Measurements from ENCODE around the gene NDUFB10.

NDUFB10 gene

DNA sequence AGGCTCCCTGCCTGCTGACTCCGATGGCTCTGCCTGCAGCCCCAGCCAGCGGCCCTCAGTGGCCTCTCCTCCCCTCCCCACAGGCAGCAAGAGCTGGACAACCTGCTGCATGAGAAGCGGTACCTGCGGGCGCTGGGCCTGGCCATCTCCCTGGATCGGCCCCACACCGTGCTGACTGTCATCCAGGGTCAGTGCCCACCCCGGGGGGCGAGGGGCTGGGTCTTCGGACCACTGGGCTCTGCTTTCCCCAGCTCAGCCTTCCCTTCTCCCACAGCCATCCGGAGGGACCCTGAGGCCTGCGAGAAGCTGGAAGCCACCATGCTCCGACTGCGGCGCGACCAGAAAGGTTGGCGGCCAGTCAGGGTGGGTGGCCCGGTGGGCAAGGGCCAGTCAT lies 18.5 kb downstream of the NDUFB10 start:
- H3K4me1 ChIP-seq (ENCODE audit: control insufficient read depth, low read length), result peaks cover 16% of the 10 kb centered on the region
- H3K79me2 ChIP-seq (ENCODE audit: control insufficient read depth, low read length), result peaks cover 18% of the 10 kb centered on the region
- H3K27me3 ChIP-seq (ENCODE audit: control insufficient read depth, low read length), result peaks cover 29% of the 10 kb centered on the region
- no peak for TF ChIP-seq EZH2phosphoT487 (IDR thresholded peaks at IDR 0.05; ENCODE audit: borderline replicate concordance, low read length)
- TF ChIP-seq, protein P1, sequence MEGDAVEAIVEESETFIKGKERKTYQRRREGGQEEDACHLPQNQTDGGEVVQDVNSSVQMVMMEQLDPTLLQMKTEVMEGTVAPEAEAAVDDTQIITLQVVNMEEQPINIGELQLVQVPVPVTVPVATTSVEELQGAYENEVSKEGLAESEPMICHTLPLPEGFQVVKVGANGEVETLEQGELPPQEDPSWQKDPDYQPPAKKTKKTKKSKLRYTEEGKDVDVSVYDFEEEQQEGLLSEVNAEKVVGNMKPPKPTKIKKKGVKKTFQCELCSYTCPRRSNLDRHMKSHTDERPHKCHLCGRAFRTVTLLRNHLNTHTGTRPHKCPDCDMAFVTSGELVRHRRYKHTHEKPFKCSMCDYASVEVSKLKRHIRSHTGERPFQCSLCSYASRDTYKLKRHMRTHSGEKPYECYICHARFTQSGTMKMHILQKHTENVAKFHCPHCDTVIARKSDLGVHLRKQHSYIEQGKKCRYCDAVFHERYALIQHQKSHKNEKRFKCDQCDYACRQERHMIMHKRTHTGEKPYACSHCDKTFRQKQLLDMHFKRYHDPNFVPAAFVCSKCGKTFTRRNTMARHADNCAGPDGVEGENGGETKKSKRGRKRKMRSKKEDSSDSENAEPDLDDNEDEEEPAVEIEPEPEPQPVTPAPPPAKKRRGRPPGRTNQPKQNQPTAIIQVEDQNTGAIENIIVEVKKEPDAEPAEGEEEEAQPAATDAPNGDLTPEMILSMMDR (IDR thresholded peaks at IDR 0.05; ENCODE audit: low read depth, low read length, poor library complexity, severe bottlenecking), result no peak
- no peak overlapping the region for H3K27ac ChIP-seq (ENCODE audit: low read depth, low read length)
- H4K20me1 ChIP-seq (ENCODE audit: control insufficient read depth, insufficient read depth, low read depth, low read length), result no peaks in the 10 kb centered on the region
- H3K36me3 ChIP-seq (ENCODE audit: control insufficient read depth, low read length), result peaks cover 54% of the 10 kb centered on the region
- H3K4me2 ChIP-seq (ENCODE audit: low read length), result no peak overlapping the region
- H3K4me3 ChIP-seq (ENCODE audit: low read length), result no peak overlapping the region
- no peaks in the 10 kb centered on the region for H3K9me2 ChIP-seq (replicated peaks; ENCODE audit: control insufficient read depth, low read length)
- H3F3A ChIP-seq (ENCODE audit: control insufficient read depth, insufficient read depth), result peaks cover 8% of the 10 kb centered on the region
- H3K9me3 ChIP-seq (ENCODE audit: control insufficient read depth, insufficient read depth, low read length), result no peaks in the 10 kb centered on the region

DNA sequence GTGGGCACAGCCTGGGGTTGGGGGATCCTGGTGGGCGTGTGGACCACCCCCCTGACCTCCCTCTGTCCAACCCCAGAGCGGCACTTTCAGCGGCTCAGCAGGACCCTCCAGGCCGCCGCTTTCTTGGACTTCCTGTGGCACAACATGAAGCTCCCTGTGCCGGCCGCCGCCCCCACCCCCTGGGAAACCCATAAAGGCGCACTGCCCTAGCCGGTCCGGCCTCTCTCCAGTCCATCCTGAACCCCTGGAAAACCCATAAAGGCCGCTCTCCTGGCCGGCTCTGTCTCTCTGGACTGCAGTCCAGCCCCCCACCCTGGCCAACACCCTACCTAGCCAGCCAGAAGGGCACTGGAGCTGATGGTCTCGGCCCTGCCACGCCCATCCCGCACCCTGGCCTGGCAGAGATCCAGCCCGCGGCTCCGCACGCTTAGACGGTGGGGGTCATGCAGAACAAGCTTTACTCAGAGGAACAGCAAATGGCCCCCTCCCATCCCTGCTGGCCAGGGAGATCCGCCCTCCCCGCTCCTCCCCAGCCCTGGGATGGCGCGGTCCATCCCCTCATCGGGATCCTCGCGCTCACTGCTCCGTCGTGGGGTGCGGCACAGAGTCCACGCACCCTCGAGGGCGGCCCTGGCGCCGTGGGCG lies 19.3 kb downstream of the NDUFB10 start:
- Histone ChIP-seq H3K27me3 (ENCODE audit: control insufficient read depth, low read length) (peaks cover 36% of the 10 kb centered on the region), H3K9me2 (replicated peaks; ENCODE audit: control insufficient read depth, low read length) (no peaks in the 10 kb centered on the region), H3K4me2 (ENCODE audit: low read length) (no peak overlapping the region), H4K20me1 (ENCODE audit: control insufficient read depth, insufficient read depth, low read depth, low read length) (no peaks in the 10 kb centered on the region), H3K4me3 (ENCODE audit: low read length) (no peak overlapping the region), H3F3A (ENCODE audit: control insufficient read depth, insufficient read depth) (peaks cover 8% of the 10 kb centered on the region), H3K27ac (ENCODE audit: low read depth, low read length) (no peak overlapping the region), H3K36me3 (ENCODE audit: control insufficient read depth, low read length) (peaks cover 54% of the 10 kb centered on the region), H3K79me2 (ENCODE audit: control insufficient read depth, low read length) (peaks cover 11% of the 10 kb centered on the region), H3K9me3 (ENCODE audit: control insufficient read depth, insufficient read depth, low read length) (no peaks in the 10 kb centered on the region), H3K4me1 (ENCODE audit: control insufficient read depth, low read length) (peaks cover 13% of the 10 kb centered on the region)
- TF ChIP-seq, protein P1 (IDR thresholded peaks at IDR 0.05; ENCODE audit: low read depth, low read length, poor library complexity, severe bottlenecking), result no peak
- no peak for TF ChIP-seq EZH2phosphoT487 (IDR thresholded peaks at IDR 0.05; ENCODE audit: borderline replicate concordance, low read length)

DNA sequence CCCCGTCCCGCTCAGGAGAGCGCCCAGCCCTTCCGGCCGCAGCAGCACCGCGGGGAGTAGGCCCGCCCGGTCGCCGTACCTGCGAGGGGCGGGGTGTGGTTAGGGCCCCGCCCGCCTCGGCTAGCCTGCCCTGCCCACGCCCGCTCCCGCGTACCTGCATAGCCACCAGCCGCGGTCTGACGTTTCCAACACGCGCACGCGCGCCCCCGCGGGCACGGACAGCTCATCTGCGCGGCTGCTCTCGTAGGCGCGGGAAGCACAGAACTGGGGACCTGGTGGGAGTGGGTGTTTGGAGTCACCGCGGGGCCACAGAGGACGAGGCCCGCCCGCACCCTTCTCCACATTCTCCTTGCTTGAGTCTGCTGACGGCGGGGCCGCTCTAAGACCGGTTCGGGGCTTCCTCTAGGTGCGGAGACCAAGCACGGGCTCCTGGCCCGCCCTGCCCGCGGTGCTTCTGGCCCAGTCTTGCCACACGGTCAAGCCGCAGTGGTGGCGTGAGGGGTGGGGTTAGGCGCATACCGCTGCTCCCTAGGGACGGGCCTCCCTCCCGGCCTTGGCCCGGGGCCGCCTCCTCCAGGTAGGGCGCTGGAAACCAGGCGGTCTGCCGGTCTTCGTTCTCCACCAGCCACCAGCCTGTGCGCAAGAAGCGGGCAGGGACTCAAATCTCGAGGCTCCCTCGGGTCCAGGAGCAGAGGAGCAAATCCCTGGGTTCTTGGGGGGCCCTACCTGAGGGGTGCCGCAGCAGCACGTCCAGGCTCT lies 20.1 kb downstream of the NDUFB10 start:
- TF ChIP-seq, protein P1 (IDR thresholded peaks at IDR 0.05; ENCODE audit: low read depth, low read length, poor library complexity, severe bottlenecking), result no peak
- TF ChIP-seq EZH2phosphoT487 (IDR thresholded peaks at IDR 0.05; ENCODE audit: borderline replicate concordance, low read length), result no peak
- Histone ChIP-seq H3K36me3 (ENCODE audit: control insufficient read depth, low read length) (peaks cover 49% of the 10 kb centered on the region), H3K4me1 (ENCODE audit: control insufficient read depth, low read length) (peaks cover 14% of the 10 kb centered on the region)

More for the DNA sequence above, 20.1 kb downstream of the NDUFB10 start:
- Histone ChIP-seq H3K27me3 (ENCODE audit: control insufficient read depth, low read length) (peaks cover 37% of the 10 kb centered on the region), H3K4me3 (ENCODE audit: low read length) (no peak overlapping the region), H3K4me2 (ENCODE audit: low read length) (no peak overlapping the region), H4K20me1 (ENCODE audit: control insufficient read depth, insufficient read depth, low read depth, low read length) (no peaks in the 10 kb centered on the region), H3K27ac (ENCODE audit: low read depth, low read length) (no peak overlapping the region), H3K79me2 (ENCODE audit: control insufficient read depth, low read length) (peaks cover 5% of the 10 kb centered on the region), H3K9me2 (replicated peaks; ENCODE audit: control insufficient read depth, low read length) (no peaks in the 10 kb centered on the region), H3K9me3 (ENCODE audit: control insufficient read depth, insufficient read depth, low read length) (no peaks in the 10 kb centered on the region), H3F3A (ENCODE audit: control insufficient read depth, insufficient read depth) (peaks cover 8% of the 10 kb centered on the region)
